Measurements from ENCODE around the gene BAZ2B. TPM values are rescaled to one million over a fixed set of nuclear protein-coding genes. Genes with fewer than 3 reads are reported as not detected.
A peak's percentile ranks its signal among the peaks of the same experiment; 100 is the strongest.

BAZ2B gene
- total and polyA plus RNA-seq, 4 experiments from 2014 or later, result 4.3 to 35.6 (median 25.9) TPM

DNA sequence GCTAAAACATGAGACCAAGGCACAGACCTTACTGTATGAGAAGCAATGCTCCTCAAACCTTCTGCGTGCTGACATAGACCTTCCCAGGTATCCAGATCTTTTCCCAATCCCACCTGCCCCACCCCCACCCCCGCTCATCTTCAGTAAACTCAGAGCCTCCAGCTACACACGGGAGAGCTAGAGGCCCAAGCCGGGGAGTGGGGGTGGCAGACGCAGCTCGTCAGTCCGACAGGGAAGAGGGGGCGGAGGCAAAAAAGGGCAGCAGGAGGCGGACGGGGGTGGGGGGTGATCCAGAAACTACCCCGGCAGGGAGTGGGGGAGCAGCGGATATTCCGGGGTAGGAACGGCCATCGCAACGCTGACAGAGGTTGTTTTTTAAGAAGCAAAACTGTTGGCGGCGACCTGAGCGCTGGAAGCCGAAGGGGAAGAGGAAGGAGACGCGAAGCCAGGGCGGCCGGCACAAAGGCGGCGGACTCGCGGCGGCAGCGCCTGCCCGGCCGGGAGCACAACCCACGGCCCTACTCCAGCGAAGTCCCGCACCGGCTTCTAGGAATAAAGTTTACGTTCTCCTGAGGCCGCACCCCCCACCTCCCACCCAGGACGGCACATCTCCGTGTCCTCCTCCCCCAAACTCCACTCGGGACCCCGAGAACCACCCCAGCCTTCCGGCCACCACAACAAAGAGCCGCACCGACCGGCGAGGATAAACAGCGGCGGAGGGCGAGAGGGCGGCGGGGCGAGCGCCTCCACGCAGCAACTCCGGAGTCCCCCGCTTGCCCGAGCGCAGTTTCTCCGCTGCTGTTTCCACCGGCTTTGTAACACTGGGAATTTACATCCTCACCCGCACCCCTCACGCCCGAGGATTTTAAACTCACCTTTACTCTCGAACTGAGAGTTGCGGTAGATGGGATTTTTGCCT is 722 bp downstream of the BAZ2B start:
- H3K4me3 Mint-ChIP-seq, result peak overlapping the region; percentile 86 to 94 (median 92)
- Histone ChIP-seq H3K36me3 (ENCODE audit: insufficient read depth, low read length) (no peaks in the 10 kb centered on the region), H3K4me1 (ENCODE audit: insufficient read depth, low read length) (peaks cover 5% of the 10 kb centered on the region), H3K9me3 (ENCODE audit: control insufficient read depth in 1 of 2, low read length in 2 of 2) (no peaks in the 10 kb centered on the region), H3K27ac (ENCODE audit: low read depth, low read length) (no peak overlapping the region), H3K4me3 (ENCODE audit: low read length in 2 of 2) (peak overlapping the region in 1 of 2 donors; percentile 55), H3K27me3 (ENCODE audit: insufficient read depth, low read length) (peaks cover 10% of the 10 kb centered on the region)
- H3K9me3 Mint-ChIP-seq, result no peaks in the 10 kb centered on the region
- peaks cover 0 to 6% of the 10 kb centered on the region in 2 donors for H3K36me3 Mint-ChIP-seq
- intact Hi-C loops (cut with micrococcal nuclease), result no loop called here
- peak overlapping the region in 4 of 7 donors; percentile 41 to 85 (median 64) for H3K27ac Mint-ChIP-seq
- peaks cover 6 to 22% (median 12%) of the 10 kb centered on the region in 4 donors for H3K4me1 Mint-ChIP-seq
- H3K27me3 Mint-ChIP-seq, result peaks cover 16 to 19% of the 10 kb centered on the region in 2 donors
- POLR2A ChIA-PET (ENCODE audit: partially characterized antibody), result interaction anchor here (4.1 kb wide), 1 partner anchor 97 kb away, joined by 9 read pairs; the partner anchor contains the start of gene MARCHF7
- CTCF ChIA-PET (ENCODE audit: partially characterized antibody), result interaction anchor here (1.0 to 1.1 kb wide), 2 partner anchors 11 to 192 kb away, joined by 3 read pairs; no protein-coding TSS in a partner anchor
- peak; percentile 23 to 38 (median 30) for DNase-seq

DNA sequence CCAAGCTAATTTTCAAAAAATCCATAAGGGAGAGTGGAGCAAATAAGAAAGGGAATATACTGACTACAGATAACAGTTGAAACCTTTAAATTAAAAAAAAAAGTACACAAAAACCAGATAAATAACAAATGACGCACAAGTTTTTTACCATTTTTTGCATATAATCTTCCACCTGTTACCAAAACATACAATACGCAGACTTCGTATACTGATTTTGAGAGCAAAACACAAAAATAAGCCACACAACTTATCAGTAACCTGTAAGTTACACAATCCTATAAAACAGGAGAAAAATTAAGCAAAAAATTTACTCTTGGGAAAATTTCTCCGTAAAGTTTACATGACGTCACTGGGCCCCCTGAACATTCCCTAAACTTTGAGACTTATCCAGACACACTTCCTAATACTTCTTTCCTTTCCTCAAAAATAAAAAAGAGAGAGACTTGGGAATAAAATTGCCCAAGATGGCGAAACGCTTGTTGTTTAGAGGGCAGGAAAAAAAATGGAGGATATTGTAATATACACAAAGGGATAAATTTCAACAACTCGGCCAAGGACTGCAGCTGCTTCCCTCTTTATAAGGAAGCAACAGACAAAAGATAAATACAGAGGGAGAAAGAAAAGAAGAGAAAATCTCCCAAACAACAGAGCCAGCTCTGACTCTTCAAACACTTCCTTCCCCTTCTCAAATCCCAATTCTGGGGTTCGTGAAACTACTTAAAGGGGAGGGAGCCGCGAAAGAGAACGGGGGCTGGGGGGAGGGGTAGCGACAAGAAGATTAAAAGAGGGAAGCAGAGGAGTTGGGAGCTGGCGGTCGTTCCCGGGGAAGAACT is 1.6 kb downstream of the BAZ2B start:
- Histone ChIP-seq H3K4me1 (ENCODE audit: insufficient read depth, low read length) (peaks cover 5% of the 10 kb centered on the region), H3K9me3 (ENCODE audit: control insufficient read depth in 1 of 2, low read length in 2 of 2) (no peaks in the 10 kb centered on the region), H3K36me3 (ENCODE audit: insufficient read depth, low read length) (no peaks in the 10 kb centered on the region), H3K4me3 (ENCODE audit: low read length in 2 of 2) (peak overlapping the region in 1 of 2 donors; percentile 55), H3K27ac (ENCODE audit: low read depth, low read length) (no peak overlapping the region), H3K27me3 (ENCODE audit: insufficient read depth, low read length) (peaks cover 10% of the 10 kb centered on the region)
- intact Hi-C loops (cut with micrococcal nuclease), result no loop called here
- ChIA-PET POLR2A (ENCODE audit: partially characterized antibody) (interaction anchor here (4.1 kb wide), 1 partner anchor 98 kb away, joined by 9 read pairs; the partner anchor contains the start of gene MARCHF7), CTCF (ENCODE audit: partially characterized antibody) (interaction anchor here (1.1 kb wide), 1 partner anchor 193 kb away, joined by 3 read pairs; no protein-coding TSS in a partner anchor)
- DNase-seq, result no peak
- H3K27me3 Mint-ChIP-seq, result peaks cover 16 to 19% of the 10 kb centered on the region in 2 donors
- no peaks in the 10 kb centered on the region for H3K9me3 Mint-ChIP-seq
- H3K27ac Mint-ChIP-seq, result peak overlapping the region in 3 of 7 donors; percentile 31 to 68 (median 53)
- peaks cover 6 to 22% (median 12%) of the 10 kb centered on the region in 4 donors for H3K4me1 Mint-ChIP-seq
- peaks cover 0 to 6% of the 10 kb centered on the region in 2 donors for H3K36me3 Mint-ChIP-seq
- H3K4me3 Mint-ChIP-seq, result peak overlapping the region; percentile 86 to 94 (median 92)

DNA sequence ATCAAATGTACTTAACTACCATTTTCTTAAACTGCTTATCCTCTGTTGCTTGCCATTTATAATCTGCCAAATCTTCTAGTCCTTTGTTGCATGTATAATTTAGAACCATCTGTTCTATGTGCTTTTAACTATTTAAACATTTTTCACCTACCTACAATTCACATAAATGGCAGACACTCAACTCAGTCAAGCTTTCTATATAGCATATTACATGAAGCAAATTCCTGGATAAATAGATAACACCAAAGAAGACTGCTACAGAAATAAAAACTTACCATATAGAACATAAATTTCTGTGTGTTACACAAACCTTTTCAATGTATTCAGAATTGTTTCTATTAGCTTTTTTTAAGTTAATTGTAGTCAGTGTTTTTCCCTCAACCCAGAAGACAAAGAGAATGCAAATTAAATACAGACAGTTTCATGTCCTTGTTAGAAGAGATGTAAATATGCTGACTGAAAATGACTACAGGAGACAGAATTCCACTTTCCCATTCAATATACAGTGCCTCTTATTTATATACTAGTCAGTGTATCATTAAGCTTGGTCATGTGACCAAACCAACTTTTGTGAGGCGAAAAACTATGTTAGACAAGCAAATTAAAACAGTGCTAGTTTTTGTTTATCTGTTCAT is 2.6 kb downstream of the BAZ2B start:
- peaks cover 5% of the 10 kb centered on the region for H3K4me1 ChIP-seq (ENCODE audit: insufficient read depth, low read length)
- ChIA-PET POLR2A (ENCODE audit: partially characterized antibody) (interaction anchor here (4.1 kb wide), 1 partner anchor 99 kb away, joined by 9 read pairs; the partner anchor contains the start of gene MARCHF7), CTCF (ENCODE audit: partially characterized antibody) (no interaction called here)
- intact Hi-C loops (cut with micrococcal nuclease), result no loop called here
- Mint-ChIP-seq H3K4me3 (peak overlapping the region in 2 of 8 donors; percentile 40 to 63), H3K27me3 (peaks cover 16 to 19% of the 10 kb centered on the region in 2 donors), H3K9me3 (no peaks in the 10 kb centered on the region), H3K27ac (no peak overlapping the region), H3K4me1 (peaks cover 6 to 22% (median 12%) of the 10 kb centered on the region in 4 donors), H3K36me3 (peaks cover 0 to 6% of the 10 kb centered on the region in 2 donors)
- no peak overlapping the region for H3K4me3 ChIP-seq (ENCODE audit: low read length in 2 of 2)
- no peak for DNase-seq
- no peaks in the 10 kb centered on the region for H3K9me3 ChIP-seq (ENCODE audit: control insufficient read depth in 1 of 2, low read length in 2 of 2)
- no peak overlapping the region for H3K27ac ChIP-seq (ENCODE audit: low read depth, low read length)
- no peaks in the 10 kb centered on the region for H3K36me3 ChIP-seq (ENCODE audit: insufficient read depth, low read length)
- peaks cover 10% of the 10 kb centered on the region for H3K27me3 ChIP-seq (ENCODE audit: insufficient read depth, low read length)

DNA sequence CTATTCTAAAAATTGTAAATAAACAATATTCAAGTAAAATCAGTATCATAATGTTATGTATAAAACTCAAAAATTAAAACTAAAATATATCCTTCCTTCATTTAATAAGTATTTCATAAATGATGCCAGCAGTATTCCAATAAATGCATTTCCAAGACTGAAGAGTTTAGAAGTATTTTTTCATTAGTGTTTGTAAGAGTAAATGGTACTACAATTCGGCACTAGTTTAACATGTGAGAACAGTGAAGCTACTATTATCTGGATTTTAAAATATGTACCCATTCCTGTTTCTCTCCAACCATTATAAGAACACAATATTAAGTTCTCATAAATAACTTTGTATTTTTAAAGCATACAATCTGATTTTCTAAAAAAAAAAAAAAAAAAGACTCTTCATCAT is 3.3 kb downstream of the BAZ2B start:
- Mint-ChIP-seq H3K36me3 (peaks cover 0 to 6% of the 10 kb centered on the region in 2 donors), H3K9me3 (no peaks in the 10 kb centered on the region), H3K27me3 (peaks cover 16 to 19% of the 10 kb centered on the region in 2 donors), H3K27ac (no peak overlapping the region), H3K4me1 (peaks cover 6 to 22% (median 12%) of the 10 kb centered on the region in 4 donors), H3K4me3 (no peak overlapping the region)
- CTCF ChIA-PET (ENCODE audit: partially characterized antibody), result no interaction called here
- Histone ChIP-seq H3K27me3 (ENCODE audit: insufficient read depth, low read length) (peaks cover 10% of the 10 kb centered on the region), H3K36me3 (ENCODE audit: insufficient read depth, low read length) (no peaks in the 10 kb centered on the region), H3K4me1 (ENCODE audit: insufficient read depth, low read length) (peaks cover 5% of the 10 kb centered on the region), H3K4me3 (ENCODE audit: low read length in 2 of 2) (no peak overlapping the region), H3K9me3 (ENCODE audit: control insufficient read depth in 1 of 2, low read length in 2 of 2) (no peaks in the 10 kb centered on the region), H3K27ac (ENCODE audit: low read depth, low read length) (no peak overlapping the region)
- POLR2A ChIA-PET (ENCODE audit: partially characterized antibody), result no interaction called here
- DNase-seq, result no peak
- intact Hi-C loops (cut with micrococcal nuclease), result no loop called here

DNA sequence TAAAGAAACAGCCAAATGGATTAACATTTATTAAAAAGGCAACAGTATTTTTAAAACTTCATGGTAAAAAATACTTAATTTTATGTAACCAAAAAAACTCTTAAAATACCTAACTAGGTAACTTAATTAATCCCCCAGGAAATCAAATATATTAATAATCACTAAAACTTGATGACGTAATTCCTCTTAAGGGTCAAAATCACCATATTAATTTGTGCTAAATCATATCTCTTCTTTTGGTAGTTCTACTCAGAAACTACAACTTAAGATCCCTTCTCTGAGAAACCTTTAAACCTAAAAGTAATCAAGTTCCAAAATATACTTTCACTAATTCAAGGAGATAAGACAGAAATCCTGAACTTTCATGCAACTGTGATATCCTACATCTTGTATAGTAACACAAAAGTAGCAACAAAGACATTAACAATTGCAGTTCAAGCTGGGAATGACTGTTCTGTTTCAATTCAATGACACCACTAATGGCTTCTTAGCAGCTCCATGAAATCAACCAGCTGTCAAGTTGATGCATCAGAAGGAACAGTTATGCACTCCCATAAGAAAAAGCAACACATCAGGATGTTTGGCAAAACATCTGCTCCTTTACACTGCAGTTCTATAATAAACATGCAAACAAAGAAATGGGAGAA is 4.0 kb downstream of the BAZ2B start:
- H3K27ac Mint-ChIP-seq, result no peak overlapping the region
- H3K9me3 Mint-ChIP-seq, result no peaks in the 10 kb centered on the region
- no peak overlapping the region for H3K4me3 Mint-ChIP-seq
- no peak for DNase-seq
- H3K36me3 Mint-ChIP-seq, result peaks cover 0 to 6% of the 10 kb centered on the region in 2 donors
- Histone ChIP-seq H3K4me3 (ENCODE audit: low read length in 2 of 2) (no peak overlapping the region), H3K27ac (ENCODE audit: low read depth, low read length) (no peak overlapping the region), H3K4me1 (ENCODE audit: insufficient read depth, low read length) (peaks cover 5% of the 10 kb centered on the region), H3K36me3 (ENCODE audit: insufficient read depth, low read length) (no peaks in the 10 kb centered on the region), H3K9me3 (ENCODE audit: control insufficient read depth in 1 of 2, low read length in 2 of 2) (no peaks in the 10 kb centered on the region), H3K27me3 (ENCODE audit: insufficient read depth, low read length) (peaks cover 10% of the 10 kb centered on the region)
- H3K27me3 Mint-ChIP-seq, result peaks cover 12 to 19% of the 10 kb centered on the region in 2 donors
- intact Hi-C loops (cut with micrococcal nuclease), result no loop called here
- ChIA-PET POLR2A (ENCODE audit: partially characterized antibody) (no interaction called here), CTCF (ENCODE audit: partially characterized antibody) (no interaction called here)
- H3K4me1 Mint-ChIP-seq, result peaks cover 6 to 22% (median 12%) of the 10 kb centered on the region in 4 donors

DNA sequence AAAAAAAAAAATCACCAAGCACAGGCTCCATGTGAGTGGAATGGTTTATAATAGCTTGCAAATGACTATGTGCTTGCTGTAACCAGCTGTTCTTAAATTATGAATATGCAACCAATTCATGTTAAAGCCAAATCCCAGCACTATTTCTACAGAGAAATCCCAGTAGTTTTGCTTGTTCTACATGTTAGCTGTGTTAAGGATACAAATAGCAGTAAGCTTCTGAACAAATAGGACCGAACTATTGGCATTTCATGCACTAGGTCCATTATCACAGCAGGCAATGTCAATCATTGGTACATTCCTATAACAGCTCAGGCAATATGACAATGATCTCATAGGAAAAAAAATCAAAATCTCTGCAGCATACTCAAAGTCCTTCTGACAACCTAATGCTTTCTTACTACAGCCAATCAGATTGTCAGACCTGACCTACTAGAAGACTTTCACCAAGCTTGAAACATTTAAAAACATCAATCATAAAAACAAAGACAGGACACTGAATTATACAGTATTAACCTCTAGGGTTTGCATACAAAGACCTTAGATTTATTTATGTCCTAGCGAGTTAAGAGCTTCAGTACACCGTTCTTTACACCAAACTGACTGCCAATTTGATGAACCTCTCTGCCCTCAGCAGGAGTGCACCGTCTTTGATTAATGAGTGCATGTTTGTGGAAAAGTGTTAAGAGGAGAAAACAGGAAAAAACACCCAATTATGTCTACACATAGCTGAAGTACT is 6.4 kb downstream of the BAZ2B start:
- ChIA-PET CTCF (ENCODE audit: partially characterized antibody) (interaction anchor here (0.6 to 0.7 kb wide), 2 partner anchors 12 kb away, joined by 3 read pairs; no protein-coding TSS in a partner anchor), POLR2A (ENCODE audit: partially characterized antibody) (no interaction called here)
- H3K9me3 ChIP-seq (ENCODE audit: control insufficient read depth in 1 of 2, low read length in 2 of 2), result no peaks in the 10 kb centered on the region
- H3K4me3 ChIP-seq (ENCODE audit: low read length in 2 of 2), result no peak overlapping the region
- no peak overlapping the region for H3K27ac ChIP-seq (ENCODE audit: low read depth, low read length)
- H3K36me3 ChIP-seq (ENCODE audit: insufficient read depth, low read length), result no peaks in the 10 kb centered on the region
- peaks cover 4% of the 10 kb centered on the region for H3K27me3 ChIP-seq (ENCODE audit: insufficient read depth, low read length)
- peaks cover 5 to 9% of the 10 kb centered on the region in 2 donors for H3K27me3 Mint-ChIP-seq
- peaks cover 2 to 9% (median 3%) of the 10 kb centered on the region in 4 donors for H3K4me1 Mint-ChIP-seq
- intact Hi-C loops (cut with micrococcal nuclease), result no loop called here
- H3K4me1 ChIP-seq (ENCODE audit: insufficient read depth, low read length), result no peaks in the 10 kb centered on the region
- no peaks in the 10 kb centered on the region for H3K9me3 Mint-ChIP-seq
- H3K27ac Mint-ChIP-seq, result no peak overlapping the region
- no peak overlapping the region for H3K4me3 Mint-ChIP-seq
- no peaks in the 10 kb centered on the region for H3K36me3 Mint-ChIP-seq
- DNase-seq, result no peak
